Keratinocyte (primary cell): Measurements from ENCODE around the gene MINAR2.

Experiments used
- CTCF ChIP-seq, 3 experiments: IDR thresholded peaks in 1 of 3; conservative IDR thresholded peaks in 1 of 3; optimal IDR thresholded peaks in 1 of 3; 2 replicates in 2 of 3; 3 replicates in 1 of 3; pipeline versions ENCODE3 to v1.5.1; 2011; ENCODE audit warnings: low read length in 3 of 3, mild to moderate bottlenecking in 3 of 3, moderate library complexity in 2 of 3, control low read depth in 1 of 3, inconsistent platforms in 1 of 3; ENCODE audit not compliant: insufficient read depth in 2 of 3; ENCODE audit errors: extremely low read depth in 1 of 3
- EZH2 ChIP-seq: IDR thresholded peaks from one replicate; pipeline ENCODE4 v1.6.1; 2012; ENCODE audit warnings: inconsistent platforms, mild to moderate bottlenecking, low read length, moderate library complexity

DNA sequence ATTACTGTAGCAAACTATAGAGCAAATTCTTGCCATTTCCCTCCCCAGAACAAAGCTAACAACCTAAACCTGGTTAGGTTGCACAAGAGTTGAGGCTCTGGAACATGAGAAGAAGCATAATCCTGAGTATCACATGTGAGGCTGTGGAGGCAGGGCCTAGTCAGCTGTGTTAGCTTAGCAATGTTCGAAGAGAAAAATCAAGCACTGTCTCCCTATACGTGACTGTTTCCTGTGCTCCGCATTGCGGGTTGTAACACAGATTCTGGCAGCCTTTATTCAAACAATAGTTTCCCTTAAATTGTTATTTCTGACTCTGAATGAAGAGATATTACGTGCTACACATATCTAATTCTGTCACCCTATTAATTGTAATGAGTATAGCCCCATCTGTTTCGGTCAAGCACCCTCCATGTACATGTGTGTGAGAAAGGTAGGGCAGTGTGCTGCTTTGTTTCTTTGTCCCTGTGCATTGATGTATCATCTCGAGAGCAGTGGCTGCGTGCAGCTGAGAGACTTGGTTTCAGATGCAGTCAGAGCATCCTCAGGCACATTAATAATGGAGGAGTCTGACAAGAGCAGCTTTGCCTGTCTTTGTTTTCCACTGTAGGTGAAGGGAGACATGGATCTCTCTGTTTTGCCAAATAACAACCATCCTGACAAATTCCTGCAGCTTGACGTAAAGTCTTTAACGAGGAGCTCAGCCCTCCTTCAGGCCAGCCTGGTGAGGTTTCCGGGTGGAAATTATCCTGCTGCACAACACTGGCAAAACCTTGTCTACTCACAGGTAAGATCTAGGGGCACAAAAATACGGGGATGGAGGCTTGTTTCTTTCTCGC, at the start of gene MINAR2:
- TF ChIP-seq CTCF (optimal IDR thresholded peaks at IDR 0.05 in 1 of 3, IDR thresholded peaks at IDR 0.05 in 1 of 3, conservative IDR thresholded peaks at IDR 0.05 in 1 of 3; ENCODE audit: extremely low read depth in 1 of 3, insufficient read depth in 2 of 3, low read length in 3 of 3) (no peak), EZH2 (no peak)
